Skeletal muscle tissue (tissue), 4 donors: Measurements from ENCODE around the gene SLC9A5. TPM values are rescaled to one million over a fixed set of nuclear protein-coding genes. Genes with fewer than 3 reads are reported as not detected.

Source experiments
- H3K27ac ChIP-seq: one replicate; pipeline ENCODE4 v1.7.0; 2013; ENCODE audit warnings: mild to moderate bottlenecking, low read depth, low read length, inconsistent platforms
- H3K27me3 ChIP-seq, 3 donors: one replicate each; pipeline ENCODE4 v1.7.0; 2013; ENCODE audit warnings: low read length in 3 of 3; ENCODE audit not compliant: control insufficient read depth in 3 of 3, insufficient read depth in 3 of 3
- H3K36me3 ChIP-seq, 3 donors: one replicate each; pipeline ENCODE4 v1.7.0; 2013; ENCODE audit warnings: low read length in 3 of 3; ENCODE audit not compliant: control insufficient read depth in 3 of 3, insufficient read depth in 3 of 3
- H3K4me1 ChIP-seq, 3 donors: one replicate each; pipeline ENCODE4 v1.7.0; 2013; ENCODE audit warnings: low read length in 3 of 3, mild to moderate bottlenecking in 3 of 3; ENCODE audit not compliant: control insufficient read depth in 3 of 3, insufficient read depth in 3 of 3
- H3K4me3 ChIP-seq, 3 donors: one replicate each; pipeline ENCODE4 v1.7.0; 2013; ENCODE audit warnings: low read length in 3 of 3
- H3K9ac ChIP-seq, 3 donors: one replicate each; pipeline ENCODE4 v1.7.0; 2013; ENCODE audit warnings: low read length in 3 of 3, mild to moderate bottlenecking in 3 of 3, moderate library complexity in 2 of 3, low read depth in 1 of 3
- H3K9me3 ChIP-seq, 3 donors: one replicate each; pipeline ENCODE4 v1.7.0; 2013; ENCODE audit warnings: low read length in 3 of 3; ENCODE audit not compliant: control insufficient read depth in 3 of 3
- total RNA-seq: library from RNA; depleted of rRNA; stranded (reverse); fragments of >200 nt; gene quantifications from one replicate; pipeline ENCODE4 v1.2.3, GENCODE V29; 2014
- donor health status: Osteomylitis.

The SLC9A5 gene
- not detected for total RNA-seq

GRCh38 chr16:67248401-67249177, at the start of gene SLC9A5:
TSS of gene SLC9A5 (plus strand) at chr16:67248979. CDS start at chr16:67249015, 36 bp downstream.
- H3K27ac ChIP-seq = peak within 1 kb of the TSS; percentile 99
- no peaks in the 10 kb centered on the region for H3K36me3 ChIP-seq

DNA sequence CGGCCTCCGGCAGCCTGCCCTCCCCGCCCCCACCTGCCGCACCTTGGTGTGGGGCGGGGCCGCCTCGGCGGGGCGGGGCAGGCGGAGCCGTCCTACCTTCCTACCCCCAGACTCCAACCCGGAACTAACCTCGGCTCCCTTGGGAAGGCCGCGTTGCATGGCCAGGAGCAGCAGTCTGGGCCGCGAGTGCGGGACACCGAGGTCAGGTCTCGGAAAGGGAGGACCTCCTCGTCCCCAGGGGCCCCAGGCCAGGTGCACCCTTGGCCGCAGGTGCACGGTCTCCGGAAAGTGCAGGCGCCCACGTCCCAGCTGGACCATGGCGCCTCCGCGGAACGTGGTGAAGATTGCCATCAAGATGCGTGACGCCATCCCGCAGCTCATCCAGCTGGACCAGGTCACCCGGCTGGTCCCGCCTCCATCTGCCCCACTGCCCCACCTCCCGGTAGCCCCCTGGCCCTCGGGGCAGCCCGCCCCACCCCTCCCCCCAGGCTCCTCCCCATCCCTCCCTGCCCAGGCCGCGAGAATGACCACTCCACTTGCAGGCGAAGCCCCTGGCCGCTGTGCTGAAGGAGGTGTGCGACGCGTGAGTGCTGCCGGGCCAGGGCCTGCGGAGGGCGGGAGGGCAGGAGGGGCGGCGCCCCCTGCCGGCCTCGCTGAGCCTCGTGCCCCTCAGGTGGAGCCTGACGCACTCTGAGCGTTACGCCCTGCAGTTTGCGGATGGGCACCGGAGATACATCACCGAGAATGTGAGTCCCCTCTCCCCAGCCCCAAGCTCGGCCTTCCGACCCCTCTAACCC, 49.6 kb upstream of the SLC9A5 start, which contains the start of gene ELMO3:
TSS of gene ELMO3 (plus strand) at position 121 of the 797 bp plus-strand sequence. CDS start at position 317, 196 bp downstream.
- no peak within 1 kb of the TSS for H3K4me3 ChIP-seq
- H3K36me3 ChIP-seq = peaks cover 47 to 56% (median 49%) of the 10 kb centered on the region in 3 donors
- H3K9ac ChIP-seq = peak within 1 kb of the TSS in 1 of 3 donors; percentile 8
- no peaks in the 10 kb centered on the region for H3K9me3 ChIP-seq
- H3K27ac ChIP-seq = no peak within 1 kb of the TSS
- peaks cover 9 to 16% (median 10%) of the 10 kb centered on the region in 3 donors for H3K4me1 ChIP-seq
- H3K27me3 ChIP-seq = no peaks in the 10 kb centered on the region

More at GRCh38 chr16:67248401-67249177, at the start of gene SLC9A5:
- Histone ChIP-seq H3K9me3 (no peaks in the 10 kb centered on the region), H3K4me1 (peaks cover 50 to 53% (median 51%) of the 10 kb centered on the region in 3 donors), H3K4me3 (peak within 1 kb of the TSS; percentile 66 to 74 (median 70)), H3K9ac (peak within 1 kb of the TSS; percentile 60 to 99 (median 70)), H3K27me3 (peaks cover 0 to 4% (median 0%) of the 10 kb centered on the region in 3 donors)

DNA sequence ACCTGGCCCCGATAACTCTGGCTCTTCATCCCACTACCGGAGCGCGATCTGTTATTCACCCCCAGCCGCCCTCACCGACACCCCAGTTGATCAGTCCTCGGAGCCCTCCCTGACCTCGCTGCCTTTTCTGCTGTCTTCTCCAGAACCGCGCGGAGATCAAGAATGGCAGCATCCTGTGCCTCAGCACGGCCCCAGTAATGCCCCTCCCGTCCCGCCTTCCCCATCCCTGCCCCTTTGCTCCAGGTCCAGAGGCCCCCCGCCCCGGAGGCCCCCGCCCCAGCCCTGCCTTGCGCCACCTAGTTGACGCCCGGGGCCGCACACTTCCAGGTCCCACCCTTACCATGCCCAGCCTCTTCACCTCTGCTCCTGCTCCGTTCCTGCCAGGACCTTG, 49.0 kb upstream of the SLC9A5 start:
- peaks cover 9 to 16% (median 10%) of the 10 kb centered on the region in 3 donors for H3K4me1 ChIP-seq
- no peaks in the 10 kb centered on the region for H3K9me3 ChIP-seq
- no peak overlapping the region for H3K9ac ChIP-seq
- no peak overlapping the region for H3K27ac ChIP-seq
- no peaks in the 10 kb centered on the region for H3K27me3 ChIP-seq
- no peak overlapping the region for H3K4me3 ChIP-seq
- peaks cover 43 to 50% (median 44%) of the 10 kb centered on the region in 3 donors for H3K36me3 ChIP-seq

DNA sequence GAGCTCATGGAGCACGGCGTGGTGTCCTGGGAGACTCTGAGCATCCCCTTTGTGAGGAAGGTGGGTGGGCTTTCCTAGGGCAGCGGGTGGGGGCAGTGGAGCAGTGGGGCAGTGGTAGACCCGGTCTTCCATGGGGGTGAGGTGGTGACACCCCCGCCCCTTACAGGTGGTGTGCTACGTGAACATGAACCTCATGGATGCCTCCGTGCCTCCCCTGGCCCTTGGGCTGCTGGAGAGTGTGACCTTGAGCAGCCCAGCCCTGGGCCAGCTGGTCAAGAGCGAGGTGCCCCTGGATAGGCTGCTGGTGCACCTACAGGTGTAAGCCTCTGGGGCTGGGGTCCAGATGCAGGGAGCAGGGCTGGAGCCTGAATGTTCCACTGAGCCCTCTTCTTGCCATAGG, 48.3 kb upstream of the SLC9A5 start:
- H3K27me3 ChIP-seq = no peaks in the 10 kb centered on the region
- H3K36me3 ChIP-seq = peaks cover 36 to 44% (median 37%) of the 10 kb centered on the region in 3 donors
- peaks cover 9 to 16% (median 10%) of the 10 kb centered on the region in 3 donors for H3K4me1 ChIP-seq
- no peak overlapping the region for H3K4me3 ChIP-seq
- H3K9ac ChIP-seq = no peak overlapping the region
- no peak overlapping the region for H3K27ac ChIP-seq
- H3K9me3 ChIP-seq = no peaks in the 10 kb centered on the region

GRCh38 chr16:67201411-67202345, 47.1 kb upstream of the SLC9A5 start:
- Histone ChIP-seq H3K9me3 (no peaks in the 10 kb centered on the region), H3K9ac (no peak overlapping the region), H3K27me3 (no peaks in the 10 kb centered on the region), H3K4me3 (no peak overlapping the region), H3K27ac (no peak overlapping the region), H3K4me1 (peaks cover 9 to 16% (median 10%) of the 10 kb centered on the region in 3 donors), H3K36me3 (peaks cover 26 to 32% (median 28%) of the 10 kb centered on the region in 3 donors)

DNA sequence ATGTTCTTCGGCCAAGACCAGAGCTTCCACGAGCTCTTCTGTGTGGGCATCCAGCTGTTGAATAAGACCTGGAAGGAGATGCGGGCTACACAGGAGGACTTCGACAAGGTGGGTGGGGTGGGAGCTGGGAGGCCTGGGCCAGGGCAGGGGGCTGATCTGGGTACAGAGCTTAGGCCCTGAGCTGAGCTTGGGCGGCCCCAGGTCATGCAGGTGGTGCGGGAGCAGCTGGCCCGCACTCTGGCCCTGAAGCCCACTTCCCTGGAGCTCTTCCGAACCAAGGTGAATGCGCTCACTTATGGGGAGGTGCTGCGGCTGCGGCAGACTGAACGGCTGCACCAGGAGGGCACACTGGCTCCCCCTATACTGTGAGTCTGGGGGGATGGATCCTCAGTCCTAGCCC, 46.4 kb upstream of the SLC9A5 start:
- Histone ChIP-seq H3K27ac (no peak overlapping the region), H3K27me3 (no peaks in the 10 kb centered on the region), H3K9me3 (no peaks in the 10 kb centered on the region), H3K4me1 (peaks cover 8 to 19% (median 14%) of the 10 kb centered on the region in 3 donors), H3K4me3 (no peak overlapping the region), H3K36me3 (peaks cover 18 to 24% (median 21%) of the 10 kb centered on the region in 3 donors), H3K9ac (no peak overlapping the region)

GRCh38 chr16:67202956-67203493, 45.8 kb upstream of the SLC9A5 start:
- H3K4me1 ChIP-seq = peaks cover 11 to 19% (median 17%) of the 10 kb centered on the region in 3 donors
- H3K36me3 ChIP-seq = peaks cover 12 to 18% (median 15%) of the 10 kb centered on the region in 3 donors

DNA sequence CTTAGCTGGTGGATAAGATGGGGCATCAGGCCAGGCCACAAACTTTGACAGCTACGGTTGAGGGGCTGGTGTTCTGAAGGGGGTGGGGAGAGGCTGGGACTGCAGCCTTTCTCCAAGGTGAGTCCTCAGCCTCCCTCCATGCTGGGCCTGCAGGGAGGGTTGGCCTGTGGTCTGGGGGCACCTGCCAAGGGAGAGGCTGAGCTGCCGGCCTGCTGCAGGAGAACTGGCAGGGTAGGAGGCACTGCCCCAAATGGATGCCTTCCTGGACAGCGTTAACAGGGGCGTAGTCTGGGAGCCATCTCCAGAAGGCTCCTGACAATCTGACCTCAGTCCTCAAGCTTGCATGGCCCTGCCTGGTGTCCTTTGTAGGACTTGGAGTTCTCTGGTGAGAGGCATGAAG, 44.7 kb upstream of the SLC9A5 start:
- no peaks in the 10 kb centered on the region for H3K9me3 ChIP-seq
- peaks cover 13 to 24% (median 19%) of the 10 kb centered on the region in 3 donors for H3K4me1 ChIP-seq
- no peak overlapping the region for H3K9ac ChIP-seq
- no peaks in the 10 kb centered on the region for H3K27me3 ChIP-seq
- peaks cover 9 to 14% (median 12%) of the 10 kb centered on the region in 3 donors for H3K36me3 ChIP-seq
- H3K4me3 ChIP-seq = no peak overlapping the region
- no peak overlapping the region for H3K27ac ChIP-seq

More at GRCh38 chr16:67202956-67203493, 45.8 kb upstream of the SLC9A5 start:
- H3K27ac ChIP-seq = no peak overlapping the region
- H3K9me3 ChIP-seq = no peaks in the 10 kb centered on the region
- H3K27me3 ChIP-seq = no peaks in the 10 kb centered on the region
- H3K9ac ChIP-seq = no peak overlapping the region
- H3K4me3 ChIP-seq = no peak overlapping the region
